ENCODE results near the gene CHEK2.

Gene CHEK2

DNA sequence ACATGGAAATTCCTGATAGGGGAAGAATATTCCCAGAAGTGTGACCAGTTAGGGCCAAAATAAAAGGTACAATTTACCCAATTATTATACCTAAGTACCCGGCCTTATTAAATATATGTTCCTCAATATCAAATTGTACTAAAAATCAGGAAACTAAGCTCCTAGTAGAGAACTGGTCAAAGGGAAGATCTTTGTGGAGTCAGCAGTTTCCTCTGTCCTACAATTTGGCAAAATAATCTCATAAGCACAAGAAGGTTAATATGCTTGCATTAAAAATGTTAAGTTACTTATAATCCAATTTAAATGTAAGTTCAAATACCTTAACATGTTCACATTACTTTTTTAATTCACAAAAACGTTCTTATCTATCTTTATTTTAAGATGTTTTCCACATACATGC, 72.2 kb downstream of the CHEK2 start:
- TF ChIP-seq GATA3 (IDR thresholded peaks at IDR 0.05; ENCODE audit: low read depth, low read length) (no peak), GATA2 (IDR thresholded peaks at IDR 0.05; ENCODE audit: low read depth, low read length) (no peak)

- TF ChIP-seq GATA2 (IDR thresholded peaks at IDR 0.05; ENCODE audit: low read depth, low read length) (no peak), GATA3 (IDR thresholded peaks at IDR 0.05; ENCODE audit: low read depth, low read length) (no peak)
These were observed 83.2 kb downstream of the CHEK2 start for GRCh38 chr22:28658448-28658847.

- TF ChIP-seq GATA2 (IDR thresholded peaks at IDR 0.05; ENCODE audit: low read depth, low read length), result peak; percentile 20; the same call in 1 of the 2 replicates
- TF ChIP-seq GATA3 (IDR thresholded peaks at IDR 0.05; ENCODE audit: low read depth, low read length), result no peak
These were observed 85.4 kb downstream of the CHEK2 start for GRCh38 chr22:28656181-28656580.

GRCh38 chr22:28650463-28650862, 91.2 kb downstream of the CHEK2 start:
- TF ChIP-seq GATA3 (IDR thresholded peaks at IDR 0.05; ENCODE audit: low read depth, low read length) (no peak), GATA2 (IDR thresholded peaks at IDR 0.05; ENCODE audit: low read depth, low read length) (no peak)

DNA sequence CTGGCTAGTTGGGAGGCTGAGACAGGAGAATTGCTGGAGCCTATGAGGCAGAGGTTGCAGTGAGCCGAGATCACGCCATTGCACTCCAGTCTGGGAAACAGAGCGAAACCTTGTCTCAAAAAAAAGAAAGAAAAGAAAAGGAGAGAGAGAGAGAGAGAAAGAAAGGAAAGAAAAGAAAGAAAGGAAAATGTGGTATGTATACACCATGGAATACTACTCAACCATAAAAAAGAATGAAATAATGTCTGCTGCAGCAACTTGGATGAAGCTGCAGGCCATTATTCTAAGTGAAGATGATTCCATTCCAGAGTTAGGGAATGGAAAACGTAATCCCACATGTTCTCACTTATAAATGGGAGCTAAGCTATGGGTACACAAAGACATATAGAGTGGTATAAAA, 92.8 kb downstream of the CHEK2 start:
- TF ChIP-seq GATA3 (IDR thresholded peaks at IDR 0.05; ENCODE audit: low read depth, low read length) (no peak), GATA2 (IDR thresholded peaks at IDR 0.05; ENCODE audit: low read depth, low read length) (no peak)

DNA sequence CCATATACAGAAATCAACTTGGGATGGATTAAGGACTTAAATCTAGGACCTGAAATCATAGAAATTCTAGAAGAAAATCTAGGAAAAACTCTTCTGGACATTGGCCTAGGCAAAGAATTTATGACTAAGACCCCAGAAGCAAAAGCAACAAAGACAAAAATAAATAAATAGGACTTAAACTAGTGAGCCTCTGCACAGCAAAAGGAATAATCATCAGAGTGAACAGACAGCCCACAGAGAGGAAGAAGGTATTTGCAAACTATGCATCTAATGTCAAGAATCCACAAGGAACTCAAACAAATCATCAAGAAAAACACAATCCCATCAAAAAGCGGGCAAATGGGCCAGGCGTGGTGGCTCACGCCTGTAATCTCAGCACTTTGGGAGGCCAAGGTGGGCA, 94.4 kb downstream of the CHEK2 start:
- TF ChIP-seq GATA2 (IDR thresholded peaks at IDR 0.05; ENCODE audit: low read depth, low read length) (no peak), GATA3 (IDR thresholded peaks at IDR 0.05; ENCODE audit: low read depth, low read length) (no peak)

DNA sequence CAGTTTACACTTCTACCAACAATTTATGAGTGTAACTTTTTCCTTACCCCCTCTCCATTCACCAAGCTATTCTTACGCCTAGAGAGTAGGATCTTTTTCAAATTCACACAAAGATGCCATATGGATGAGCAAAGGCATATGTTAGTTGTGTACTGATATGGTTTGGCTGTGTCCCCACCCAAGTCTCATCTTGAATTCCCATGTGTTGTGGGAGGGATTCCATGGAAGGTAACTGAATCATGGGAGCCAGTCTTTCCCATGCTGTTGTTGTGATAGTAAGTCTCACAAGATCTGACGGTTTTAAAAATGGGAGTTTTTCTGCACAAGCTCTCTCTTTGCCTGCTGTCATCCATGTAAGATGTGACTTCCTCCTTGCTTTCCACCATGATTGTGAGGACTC, 102.3 kb downstream of the CHEK2 start:
- TF ChIP-seq GATA2 (IDR thresholded peaks at IDR 0.05; ENCODE audit: low read depth, low read length) (no peak), GATA3 (IDR thresholded peaks at IDR 0.05; ENCODE audit: low read depth, low read length) (no peak)

All from SH-SY5Y (cell line).